SK-N-SH (cell line): ENCODE results near the gene KIF16B.

Source experiments
- CHD2 ChIP-seq: fragments of 150-350 bp; IDR thresholded peaks from 2 replicates; pipeline ENCODE4 v1.6.1; 2018; ENCODE audit warnings: low read length; ENCODE audit not compliant: partially characterized antibody
- CTCF ChIP-seq: fragments of 200-600 bp; sonication (generic); IDR thresholded peaks from 2 replicates; pipeline ENCODE4 v1.6.1; 2017; ENCODE audit warnings: antibody characterized with exemption, mild to moderate bottlenecking, moderate library complexity
- EP300 ChIP-seq, 2 experiments: IDR thresholded peaks; 2 replicates each; pipeline versions ENCODE4 v1.4.0 to v1.6.1; 2012; ENCODE audit warnings: borderline replicate concordance in 1 of 2, low read depth in 1 of 2, low read length in 1 of 2
- EZH2phosphoT487 ChIP-seq: fragments of 200-600 bp; sonication (generic); IDR thresholded peaks from 2 replicates; pipeline ENCODE4 v1.6.1; 2017; ENCODE audit warnings: low read depth, mixed run types, mild to moderate bottlenecking, antibody characterized with exemption, moderate library complexity, borderline replicate concordance
- FOXM1 ChIP-seq: IDR thresholded peaks from 2 replicates; pipeline ENCODE4 v1.4.0; 2012; ENCODE audit warnings: low read depth, mild to moderate bottlenecking
- JUND ChIP-seq: IDR thresholded peaks from 2 replicates; pipeline ENCODE4 v1.4.0; 2012
- MAX ChIP-seq: IDR thresholded peaks from 2 replicates; pipeline ENCODE4 v1.4.0; 2012; ENCODE audit warnings: low read depth
- RAD21 ChIP-seq: IDR thresholded peaks from 2 replicates; pipeline ENCODE4 v1.6.1; 2012; ENCODE audit warnings: mild to moderate bottlenecking, low read length
- REST ChIP-seq: IDR thresholded peaks from 2 replicates; pipeline ENCODE4 v1.6.1; 2012; ENCODE audit warnings: mild to moderate bottlenecking, low read depth, low read length, moderate library complexity
- RFX5 ChIP-seq: IDR thresholded peaks from 2 replicates; pipeline ENCODE4 v1.6.1; 2012; ENCODE audit warnings: mild to moderate bottlenecking, improper control_type of control experiment, low read length
- SMC3 ChIP-seq: IDR thresholded peaks from 2 replicates; pipeline ENCODE4 v1.6.1; 2012; ENCODE audit warnings: low read depth, low read length, improper control_type of control experiment
- TAF1 ChIP-seq: IDR thresholded peaks from 2 replicates; pipeline ENCODE4 v1.6.1; 2012; ENCODE audit warnings: low read depth, mild to moderate bottlenecking, low read length, moderate library complexity, borderline replicate concordance
- USF1 ChIP-seq: IDR thresholded peaks from 2 replicates; pipeline ENCODE4 v1.4.0; 2012; ENCODE audit warnings: low read depth, borderline replicate concordance

- no peak for TF ChIP-seq CTCF
- no peak for TF ChIP-seq SMC3
- TF ChIP-seq FOXM1 = no peak
- no peak for TF ChIP-seq MAX
- TF ChIP-seq EP300 (IDR thresholded peaks at IDR 0.05; ENCODE audit: borderline replicate concordance in 1 of 2, low read depth in 1 of 2, low read length in 1 of 2) = no peak
- no peak for TF ChIP-seq RAD21
- no peak for TF ChIP-seq TAF1
- TF ChIP-seq CHD2 = no peak
- TF ChIP-seq USF1 = no peak
- no peak for TF ChIP-seq JUND
- no peak for TF ChIP-seq EZH2phosphoT487
- TF ChIP-seq REST = no peak
- TF ChIP-seq RFX5 = no peak
Observed at GRCh38 chr20:16619953-16620352, 46.7 kb upstream of the KIF16B start.
